GM20431 (cell line): Measurements from ENCODE around the gene MAP3K7.

Experiments used
- in situ Hi-C: fragments of 300-500 bp; cut with MseI, MboI; formaldehyde crosslinking; loops from one replicate; pipeline ENCODE4 v1.15.0; 2020; ENCODE audit warnings: low sequenced_read_pairs; ENCODE audit not compliant: unreplicated experiment

MAP3K7 gene

GRCh38 chr6:90464507-90464906 is 122.4 kb downstream of the MAP3K7 start:
- in situ Hi-C loops, result no loop called here

GRCh38 chr6:90463874-90464273 is 123.0 kb downstream of the MAP3K7 start:
- in situ Hi-C loops, result no loop called here
